ENCODE data around the gene ALX4.

ALX4 gene

GRCh38 chr11:44300844-44301563 is 8.9 kb downstream of the ALX4 start:
- DNase-seq: no peak

DNA sequence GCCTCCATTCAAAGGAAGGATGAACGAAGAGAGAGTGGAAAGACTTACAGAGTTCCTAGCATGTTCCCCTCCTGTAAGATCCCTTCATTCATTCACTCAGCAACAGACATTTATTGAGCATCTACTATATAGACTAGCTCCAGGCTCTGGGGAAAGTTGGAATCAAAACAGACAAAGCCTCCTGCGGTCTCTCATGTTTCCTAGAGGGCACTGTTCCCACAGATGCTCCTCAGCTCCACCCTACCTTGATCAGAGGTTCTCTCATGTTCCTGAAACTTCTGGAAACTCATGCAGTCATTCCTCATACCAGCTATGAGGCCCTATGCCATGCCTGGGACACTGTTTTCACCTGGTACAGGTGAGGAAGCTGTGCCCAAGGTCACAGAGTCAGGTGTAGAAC is 11.1 kb downstream of the ALX4 start:
- no peak for DNase-seq

DNA sequence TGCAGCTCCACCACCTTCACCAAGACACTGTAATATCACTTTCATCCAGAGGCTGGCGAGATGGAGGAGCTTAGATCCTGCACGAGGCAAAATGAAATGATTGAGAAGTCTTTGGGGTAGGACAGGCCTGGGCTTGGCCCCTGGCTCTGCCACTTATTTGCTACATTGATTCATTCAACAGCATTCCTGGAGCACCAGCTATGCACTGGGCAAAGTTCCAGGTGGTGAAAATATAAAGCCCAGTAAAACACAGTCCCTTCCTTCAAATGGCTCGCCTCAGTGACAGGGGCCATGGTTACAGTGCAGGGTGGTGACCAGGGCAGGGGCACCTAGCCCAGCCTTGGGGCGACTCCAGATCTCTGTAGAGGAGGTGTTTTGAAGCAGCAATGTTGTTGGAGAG is 19.7 kb downstream of the ALX4 start:
- DNase-seq: no peak

GRCh38 chr11:44288133-44288526 is 21.8 kb downstream of the ALX4 start:
- no peak for DNase-seq

DNA sequence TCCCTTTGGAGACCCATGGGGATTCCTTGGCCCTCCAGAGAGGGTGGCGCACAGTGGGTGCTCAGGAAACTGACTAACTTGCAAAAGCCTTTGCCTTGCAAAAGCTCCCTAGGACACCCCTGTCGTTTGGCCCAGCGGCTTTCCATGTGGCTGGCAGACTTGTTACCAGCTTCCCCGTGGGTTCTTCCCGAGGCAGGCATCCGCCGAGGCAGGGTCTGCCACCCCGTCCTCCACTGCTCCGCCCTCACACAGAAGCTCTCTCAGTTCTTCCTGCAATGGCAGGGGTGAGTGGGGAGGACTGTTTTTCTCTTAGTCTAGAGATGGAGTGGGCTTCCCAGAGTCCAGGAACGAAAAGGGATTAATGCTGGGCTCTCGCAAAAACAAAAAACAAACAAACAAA is 23.0 kb downstream of the ALX4 start:
- DNase-seq: no peak

GRCh38 chr11:44286268-44286880 is 23.6 kb downstream of the ALX4 start:
- DNase-seq: peak; percentile 64

GRCh38 chr11:44285756-44286155 is 24.2 kb downstream of the ALX4 start:
- DNase-seq: no peak

DNA sequence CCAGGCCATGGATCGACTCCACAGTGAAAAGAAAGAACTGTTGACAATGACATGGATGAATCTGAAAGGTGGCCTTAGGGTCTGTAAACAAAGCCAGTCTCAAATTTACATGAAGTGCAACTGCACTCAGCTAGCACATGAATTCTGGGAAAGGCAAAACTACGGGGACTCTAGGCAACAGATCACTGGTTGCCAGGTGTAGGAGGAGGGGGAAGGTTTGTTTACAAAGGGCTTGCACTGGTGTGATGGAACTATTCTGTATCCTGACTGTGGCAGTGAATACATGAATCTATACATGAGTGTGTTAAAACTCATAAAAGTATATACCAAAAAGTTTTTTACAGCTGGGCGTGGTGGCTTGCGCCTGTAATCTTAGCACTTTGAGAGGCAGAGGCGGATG is 27.3 kb downstream of the ALX4 start:
- DNase-seq: no peak

DNA sequence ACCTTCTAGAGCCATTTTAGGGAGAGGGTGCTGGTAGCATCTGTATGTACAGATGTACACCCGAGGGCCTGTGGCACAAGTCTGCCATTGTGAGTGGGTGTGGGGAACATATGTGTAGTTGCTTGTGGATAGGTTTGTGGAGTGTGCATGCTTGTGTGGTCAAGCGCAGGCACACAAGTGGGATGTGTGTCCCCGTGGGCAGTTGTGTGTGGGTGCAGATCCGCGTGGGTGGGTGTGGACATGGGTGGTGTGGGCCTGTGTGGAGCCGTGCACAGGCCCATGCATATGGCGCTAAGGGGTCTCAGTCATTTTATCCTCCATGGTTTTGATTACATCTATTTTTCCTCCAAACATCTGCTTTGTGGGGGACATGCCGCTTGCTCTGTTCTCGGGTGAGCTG is 28.8 kb downstream of the ALX4 start:
- DNase-seq: no peak

DNA sequence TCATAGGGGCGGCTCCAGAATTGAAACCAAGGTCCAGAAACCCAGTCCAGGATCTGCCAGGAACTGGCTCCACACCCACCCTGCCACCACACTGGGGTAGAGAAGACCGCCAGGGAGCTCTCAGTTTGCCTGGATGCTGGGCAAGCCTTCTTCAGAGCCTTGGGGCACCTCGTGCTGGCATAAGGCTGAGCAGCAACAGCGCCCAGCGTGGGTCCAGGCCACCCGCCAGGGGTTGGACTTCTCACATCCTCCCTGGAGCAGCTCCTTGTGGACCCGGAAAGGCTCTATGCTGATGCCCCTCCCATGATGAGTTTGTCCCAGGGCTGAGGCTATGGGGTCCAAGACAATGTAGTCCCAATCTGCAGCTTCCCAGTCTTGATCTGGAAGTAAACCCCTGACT is 29.7 kb downstream of the ALX4 start:
- DNase-seq: no peak

- DNase-seq: no peak
Measured at GRCh38 chr11:44279483-44279882, 30.5 kb downstream of the ALX4 start.

DNA sequence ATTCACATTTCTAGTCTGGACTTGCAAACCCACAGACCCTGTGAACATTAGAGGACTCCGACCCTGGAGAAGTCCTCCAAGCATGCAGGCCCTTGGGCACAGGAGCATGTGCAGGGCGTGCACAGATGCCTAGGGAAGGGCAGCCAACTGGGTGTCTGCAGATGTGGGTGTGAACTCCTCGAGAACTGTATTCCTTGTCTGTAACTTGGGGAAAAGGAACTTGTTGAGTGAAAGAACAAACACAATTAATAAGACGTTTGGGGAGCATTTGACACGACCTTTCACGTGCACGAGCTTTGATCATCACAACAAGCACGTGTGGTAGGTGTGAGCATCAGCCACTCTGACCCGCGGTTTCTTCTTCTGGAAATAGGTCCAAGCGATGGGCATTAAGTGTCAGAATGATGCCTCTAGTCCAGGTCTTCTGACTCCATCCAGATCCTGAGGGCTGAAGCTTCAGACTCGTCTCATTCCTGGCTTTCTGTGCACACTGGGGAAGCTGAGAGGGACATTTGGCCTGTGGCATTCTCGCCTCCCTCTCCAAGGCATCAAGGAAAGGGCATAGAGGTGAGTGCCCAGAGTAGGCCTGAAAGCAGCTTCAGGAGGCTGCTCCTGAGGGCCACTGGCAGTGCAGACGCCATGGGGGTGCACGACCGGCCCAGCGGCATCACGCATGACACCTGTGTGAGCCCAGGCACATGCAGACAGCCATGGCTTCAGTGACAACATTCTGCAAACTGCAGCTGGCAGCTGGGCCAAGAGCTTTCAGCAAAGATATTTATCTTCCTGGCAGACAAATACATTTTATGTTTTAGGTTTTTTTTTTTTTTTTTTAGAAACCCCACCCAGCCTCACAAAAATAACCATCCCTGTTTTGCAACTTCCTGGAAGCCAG is 32.5 kb downstream of the ALX4 start:
- DNase-seq: peak; percentile 35

GRCh38 chr11:44275961-44276550 is 33.9 kb downstream of the ALX4 start:
- peak; percentile 23 for DNase-seq

- peak; percentile 27 for DNase-seq
Measured at GRCh38 chr11:44275241-44275640, 34.7 kb downstream of the ALX4 start.

DNA sequence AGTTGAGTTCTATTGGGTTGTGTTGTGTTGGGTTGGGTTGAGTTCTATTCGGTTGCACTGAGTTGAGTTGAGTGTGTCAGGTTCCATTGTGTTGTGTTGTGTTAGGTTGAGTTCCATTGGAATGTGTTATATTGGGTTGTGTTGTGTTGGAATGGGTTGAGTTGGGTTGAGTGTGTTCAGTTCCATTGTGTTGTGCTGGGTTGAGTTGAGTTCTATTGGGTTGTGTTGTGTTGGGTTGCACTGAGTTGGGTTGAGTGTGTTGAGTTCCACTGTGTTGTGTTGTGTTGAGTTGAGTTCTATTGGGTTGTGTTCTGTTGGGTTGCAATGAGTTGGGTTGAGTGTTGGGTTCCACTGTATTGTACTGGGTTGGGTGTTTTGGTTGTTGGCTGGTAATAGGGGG is 35.5 kb downstream of the ALX4 start:
- DNase-seq: no peak

- DNase-seq: peak; percentile 21
Measured at GRCh38 chr11:44271286-44271685, 38.7 kb downstream of the ALX4 start.

DNA sequence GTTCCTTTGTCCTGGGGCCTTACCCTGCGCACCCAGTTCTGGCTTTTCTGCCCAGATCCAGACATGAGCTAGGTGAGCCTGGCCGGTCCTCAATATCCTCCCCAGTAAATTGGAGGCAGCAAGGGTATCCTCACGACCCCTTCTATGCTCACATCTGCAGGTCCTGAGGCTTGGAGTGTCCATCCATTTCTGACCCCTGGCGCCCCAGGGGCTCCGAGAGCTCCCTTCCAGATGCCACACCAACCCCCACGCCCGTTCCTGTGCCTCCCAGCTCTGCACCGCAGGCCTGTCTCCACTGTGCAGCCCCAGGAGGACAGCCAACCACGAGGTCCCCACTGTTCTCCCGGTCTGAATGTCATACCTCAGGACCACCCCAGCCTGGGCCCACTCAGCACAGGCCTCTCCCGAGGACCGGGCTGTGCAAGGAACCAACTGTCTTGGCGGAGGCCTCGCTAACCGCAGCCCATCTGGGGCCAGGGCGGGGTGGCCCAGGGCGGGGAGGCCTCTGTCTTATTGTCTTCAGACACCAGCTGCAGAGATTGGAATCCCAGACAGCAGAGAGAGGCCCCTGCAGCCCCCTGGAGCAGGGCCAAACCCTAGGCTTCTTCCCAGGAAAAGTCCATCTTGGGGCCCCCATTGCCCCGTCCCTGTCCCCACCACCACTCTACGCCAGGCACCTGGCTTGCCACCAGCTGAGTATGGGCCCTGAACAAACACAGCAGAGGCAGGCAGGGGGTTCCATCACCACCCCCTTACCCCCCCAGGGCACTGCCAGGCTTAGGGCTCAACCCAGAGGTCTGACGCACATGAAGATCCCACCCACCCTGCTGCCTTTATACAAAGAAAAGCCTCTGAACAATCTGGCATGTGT is 39.3 kb downstream of the ALX4 start:
- DNase-seq: peak; percentile 48

DNA sequence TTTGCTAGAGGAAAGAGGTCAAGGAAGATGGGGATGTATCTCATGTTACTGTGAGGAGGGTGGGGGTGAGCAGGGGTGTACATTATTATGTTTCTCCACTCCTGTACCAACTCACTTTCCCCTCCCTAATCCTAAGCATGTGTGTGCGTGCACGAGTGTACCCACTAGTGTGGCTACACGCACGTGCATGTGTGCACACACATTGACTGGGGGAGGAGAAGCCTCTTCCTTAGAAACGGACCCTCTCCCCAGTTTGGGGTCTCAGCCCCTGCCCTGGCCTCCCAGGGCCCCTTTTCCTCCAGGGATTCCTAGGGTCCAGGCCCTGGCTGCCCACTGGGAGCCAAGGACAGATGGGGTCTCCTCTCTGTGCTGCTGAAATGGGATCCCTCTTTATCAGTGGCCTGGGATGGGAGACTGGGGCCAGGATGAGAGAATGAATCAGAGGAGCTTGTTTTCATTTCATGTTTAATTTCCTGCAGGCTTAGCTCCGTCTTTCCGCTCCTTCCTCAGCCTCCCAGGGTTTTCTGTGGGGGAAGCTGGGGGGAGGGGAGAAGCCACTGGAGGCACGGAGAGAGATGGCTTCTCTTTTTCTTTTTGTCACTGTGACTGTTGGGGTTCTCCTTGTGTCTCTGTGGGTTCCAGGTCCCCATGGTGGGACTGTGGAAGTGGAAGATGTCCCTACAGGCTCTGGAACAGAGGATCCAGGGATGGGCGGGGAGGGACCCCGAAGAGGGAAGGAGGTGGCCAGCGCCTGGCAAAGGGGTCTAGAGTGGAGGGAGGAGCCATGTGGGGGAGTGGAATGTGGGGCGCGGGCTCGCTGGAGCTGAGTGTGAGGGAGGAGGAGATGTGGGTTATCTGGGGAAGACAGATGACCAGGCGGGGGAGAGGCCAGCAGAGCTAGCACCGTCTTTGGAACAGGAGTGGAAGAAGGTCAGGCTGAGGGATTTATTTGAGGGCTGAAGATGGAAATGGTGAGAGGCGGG is 40.3 kb downstream of the ALX4 start:
- DNase-seq: peak; percentile 40

DNA sequence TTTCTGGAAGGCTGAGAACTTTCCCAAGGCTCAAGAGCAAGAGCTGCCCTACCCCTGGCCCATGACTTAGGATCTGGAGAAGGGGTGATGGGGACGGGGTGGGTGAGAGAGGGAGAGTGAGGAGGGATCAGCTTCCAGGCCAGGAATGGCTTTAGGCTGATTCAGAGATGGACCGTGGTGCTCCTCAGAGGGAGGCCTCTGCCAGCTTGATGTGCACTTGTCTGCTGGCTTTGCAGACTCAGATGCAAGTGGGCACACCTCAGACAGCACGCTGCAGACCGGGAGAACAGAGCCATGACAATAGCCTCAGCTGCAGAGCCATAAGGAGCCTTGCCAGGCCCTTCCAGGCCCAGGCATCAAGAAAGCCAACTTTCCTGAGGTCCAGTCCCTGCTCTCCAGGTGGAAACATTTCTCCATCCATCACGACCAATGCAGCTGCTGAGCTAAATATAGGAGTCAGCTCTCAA is 41.3 kb downstream of the ALX4 start:
- DNase-seq: peak; percentile 30

DNA sequence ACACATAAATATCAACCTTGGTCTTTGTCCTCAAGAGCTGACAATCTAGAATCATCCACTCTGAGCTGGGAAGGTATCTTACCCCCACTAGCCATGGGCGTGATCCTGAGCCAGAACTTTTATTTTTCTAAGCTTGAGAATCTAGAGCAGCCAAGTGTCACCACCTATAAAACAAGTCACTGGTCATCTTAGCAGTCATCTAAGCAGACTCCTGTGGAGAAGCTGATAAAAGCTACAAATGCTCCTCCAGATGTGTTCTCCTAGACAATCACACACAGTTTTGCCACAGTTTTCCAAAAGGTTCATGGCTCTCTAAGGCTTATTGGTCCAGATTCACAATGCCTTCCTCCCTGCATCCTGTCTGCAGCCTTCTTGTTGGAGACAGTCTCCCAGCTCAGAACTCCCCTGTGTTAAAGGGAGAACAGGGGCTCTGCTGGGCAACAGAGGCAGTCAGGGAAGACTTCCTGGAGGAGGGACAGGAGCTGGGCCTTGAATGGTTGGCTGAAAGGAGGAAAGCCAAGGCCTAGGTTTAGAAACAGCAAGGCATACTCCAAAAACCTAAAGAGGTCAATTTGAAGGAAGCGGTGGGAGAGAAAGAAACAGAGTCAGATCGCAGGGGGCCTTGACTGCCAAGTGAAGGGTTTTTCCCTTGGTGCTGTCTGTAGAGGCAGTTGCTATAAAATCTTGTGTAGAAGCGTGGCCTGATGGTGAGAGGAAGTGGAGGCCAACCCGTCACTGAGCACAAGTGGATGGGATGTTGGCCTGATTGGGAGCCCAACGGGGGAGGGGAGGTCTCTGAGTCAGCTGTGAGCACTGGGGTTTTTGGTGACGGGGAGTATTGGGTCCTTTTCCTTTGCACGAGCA is 42.0 kb downstream of the ALX4 start:
- DNase-seq: peak; percentile 19
